Diencephalon (tissue), 1 donor: ENCODE measurements around the gene COQ8A. TPM values are rescaled to one million over a fixed set of nuclear protein-coding genes. Genes with fewer than 3 reads are reported as not detected.

ENCODE experiments used
- small RNA-seq: library from RNA; depleted of rRNA; stranded (forward); fragments of <200 nt; gene quantifications from one replicate; pipeline ENCODE3, GENCODE V24; 2014
- total RNA-seq: library from RNA; depleted of rRNA; stranded (reverse); fragments of >200 nt; gene quantifications from one replicate; pipeline ENCODE4 v1.2.3, GENCODE V29; 2014

The COQ8A gene
- total RNA-seq: 12.0 TPM

DNA sequence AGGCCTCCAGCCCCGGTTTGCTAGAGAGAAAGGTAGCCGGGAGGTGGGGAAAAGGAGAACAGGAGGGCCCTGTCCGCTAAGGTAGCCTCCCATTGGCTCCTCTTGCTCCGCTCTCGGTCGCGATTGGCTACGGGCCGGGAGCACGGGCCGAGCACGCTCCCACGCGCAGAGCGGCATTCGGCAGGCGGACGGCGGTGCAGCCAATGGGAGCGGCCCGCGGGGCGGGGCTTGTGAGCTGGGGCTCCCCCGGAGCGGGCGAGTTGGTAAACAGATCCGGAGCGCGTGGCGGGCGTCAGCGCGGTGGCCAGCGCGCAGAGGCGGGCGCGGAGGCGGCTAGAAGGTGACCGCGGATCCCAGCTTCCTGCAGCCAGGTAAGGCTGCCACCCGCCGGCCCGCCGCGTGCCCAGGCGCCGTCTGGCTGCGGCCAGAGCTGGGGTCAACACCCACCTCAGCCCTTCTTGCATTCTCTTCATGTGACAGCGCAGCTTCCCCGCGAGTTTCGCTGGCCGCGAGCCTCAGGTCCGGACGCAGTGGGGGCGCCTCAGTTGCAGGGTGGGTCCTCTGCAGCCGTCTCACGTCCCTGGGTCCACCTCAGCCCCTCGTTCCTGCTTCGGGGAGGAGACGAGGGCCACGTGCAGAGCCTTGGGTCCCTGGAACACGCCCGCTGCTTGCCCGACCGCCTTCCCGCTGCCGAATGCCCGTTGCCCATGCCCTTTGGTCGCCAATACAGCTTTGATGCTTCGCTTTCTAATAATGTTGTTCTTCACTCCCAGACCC, at the start of gene COQ8A:
Gene COQ8A (plus strand): TSS at position 266 of the 777 bp plus-strand sequence. CDS start 21,092 bp downstream, outside the sequence.

Small RNA genes within 50 kb of the gene (small RNA-seq; reads per million reads assigned to genes)
- gene AL353689.1: not detected

Other genes starting within 250 kb of the COQ8A start
- gene ITPKB, start 201.0 kb upstream of the COQ8A start, total RNA-seq: 20.3 TPM
- 38.3 TPM for gene PSEN2, start 69.7 kb upstream of the COQ8A start, total RNA-seq